Colonic mucosa (tissue), 4 donors: Measurements from ENCODE around the gene IHH. TPM values are rescaled to one million over a fixed set of nuclear protein-coding genes. Genes with fewer than 3 reads are reported as not detected.

Experiments
- DNase-seq: peaks from one replicate; pipeline ENCODE4 v3.0.0-alpha.2; 2020
- H3K27ac ChIP-seq: fragments of 200-600 bp; one replicate; pipeline ENCODE4 v1.8.0; 2021
- H3K27me3 ChIP-seq: fragments of 200-600 bp; one replicate; pipeline ENCODE4 v1.8.0; 2021
- H3K36me3 ChIP-seq: fragments of 200-600 bp; one replicate; pipeline ENCODE4 v1.8.0; 2021
- H3K4me1 ChIP-seq: fragments of 200-600 bp; one replicate; pipeline ENCODE4 v1.8.0; 2021; ENCODE audit warnings: mild to moderate bottlenecking
- H3K4me3 ChIP-seq: fragments of 200-600 bp; one replicate; pipeline ENCODE4 v1.8.0; 2021
- H3K9ac ChIP-seq, 2 donors: one replicate each; pipeline ENCODE4 v1.7.0; 2013; ENCODE audit warnings: control low read depth in 2 of 2, low read depth in 2 of 2, low read length in 2 of 2
- H3K9me3 ChIP-seq: fragments of 200-600 bp; one replicate; pipeline ENCODE4 v1.8.0; 2021
- intact Hi-C: fragments of 100-400 bp; cut with DNase I; formaldehyde crosslinking; loops from one replicate; pipeline ENCODE4 v1.14.1; 2022
- microRNA-seq: library from miRNA; unstranded; fragments of <30 nt; microRNA quantifications from one replicate; pipeline ENCODE4, GENCODE V29; 2019
- total RNA-seq, 2 donors: library from RNA; stranded (reverse); fragmentation: NEBNext Ultra II Directional in 1 of 2; extraction: Animal tissue kit (Norgen Biotek cat#: 25700) in 1 of 2; gene quantifications; one replicate each; pipeline ENCODE4 v1.2.1, GENCODE V29; 2021
- TF ChIP-seq, protein P1 (sequence below): fragments of 200-600 bp; IDR thresholded peaks from one replicate; pipeline ENCODE4 v1.8.0; 2022; ENCODE audit warnings: antibody characterized with exemption, mild to moderate bottlenecking
- donor health status: healthy.
- donor health status: DM: no; HTN: no; CAD: no.
- donor health status: DM: no; HTN: no; CAD: no.

Gene IHH
- total RNA-seq, 2 donors from 2014 or later: 82.2 to 103 TPM

- no peak overlapping the region for H3K9ac ChIP-seq
- no peaks in the 10 kb centered on the region for H3K9me3 ChIP-seq
- no peak for DNase-seq
- no peak overlapping the region for H3K4me3 ChIP-seq
- H3K36me3 ChIP-seq: no peaks in the 10 kb centered on the region
- H3K27ac ChIP-seq: no peak overlapping the region
- TF ChIP-seq, protein P1, sequence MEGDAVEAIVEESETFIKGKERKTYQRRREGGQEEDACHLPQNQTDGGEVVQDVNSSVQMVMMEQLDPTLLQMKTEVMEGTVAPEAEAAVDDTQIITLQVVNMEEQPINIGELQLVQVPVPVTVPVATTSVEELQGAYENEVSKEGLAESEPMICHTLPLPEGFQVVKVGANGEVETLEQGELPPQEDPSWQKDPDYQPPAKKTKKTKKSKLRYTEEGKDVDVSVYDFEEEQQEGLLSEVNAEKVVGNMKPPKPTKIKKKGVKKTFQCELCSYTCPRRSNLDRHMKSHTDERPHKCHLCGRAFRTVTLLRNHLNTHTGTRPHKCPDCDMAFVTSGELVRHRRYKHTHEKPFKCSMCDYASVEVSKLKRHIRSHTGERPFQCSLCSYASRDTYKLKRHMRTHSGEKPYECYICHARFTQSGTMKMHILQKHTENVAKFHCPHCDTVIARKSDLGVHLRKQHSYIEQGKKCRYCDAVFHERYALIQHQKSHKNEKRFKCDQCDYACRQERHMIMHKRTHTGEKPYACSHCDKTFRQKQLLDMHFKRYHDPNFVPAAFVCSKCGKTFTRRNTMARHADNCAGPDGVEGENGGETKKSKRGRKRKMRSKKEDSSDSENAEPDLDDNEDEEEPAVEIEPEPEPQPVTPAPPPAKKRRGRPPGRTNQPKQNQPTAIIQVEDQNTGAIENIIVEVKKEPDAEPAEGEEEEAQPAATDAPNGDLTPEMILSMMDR: peak; percentile 28
- H3K4me1 ChIP-seq: no peaks in the 10 kb centered on the region
- no peaks in the 10 kb centered on the region for H3K27me3 ChIP-seq
- intact Hi-C loops: no loop called here
Observed at GRCh38 chr2:219010162-219010756, 50.5 kb downstream of the IHH start.

DNA sequence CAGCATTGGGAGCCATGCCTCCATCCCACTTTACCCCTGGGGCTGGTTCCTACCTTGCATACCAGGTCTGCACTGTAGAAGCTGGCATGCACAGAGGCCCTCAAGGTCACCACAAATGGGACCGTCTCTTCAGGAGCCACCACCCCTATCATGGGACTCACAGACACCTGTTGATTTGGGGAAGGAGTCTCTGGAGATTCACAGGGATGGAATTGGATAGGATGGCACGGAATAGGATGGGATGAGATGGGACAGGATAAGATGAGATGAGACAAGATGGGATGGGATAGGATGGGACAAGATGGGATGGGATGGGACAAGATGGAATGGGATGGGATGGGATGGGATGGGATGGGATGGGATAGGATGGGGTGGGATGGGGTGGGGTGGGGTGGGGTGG, 51.4 kb downstream of the IHH start:
- no peaks in the 10 kb centered on the region for H3K27me3 ChIP-seq
- DNase-seq: no peak

More for the DNA sequence above, 51.4 kb downstream of the IHH start:
- H3K9ac ChIP-seq: no peak overlapping the region
- H3K27ac ChIP-seq: no peak overlapping the region
- H3K36me3 ChIP-seq: no peaks in the 10 kb centered on the region
- intact Hi-C loops: no loop called here
- no peaks in the 10 kb centered on the region for H3K9me3 ChIP-seq
- TF ChIP-seq, protein P1: no peak
- H3K4me1 ChIP-seq: no peaks in the 10 kb centered on the region
- no peak overlapping the region for H3K4me3 ChIP-seq

Small RNA genes lying within 50 kb of the gene (microRNA-seq; reads per million reads assigned to microRNA genes)
- 43.0 reads per million, percentile 40 among the genes with 10 or more reads in this experiment for gene MIR3131

Other genes starting within 250 kb of the IHH start
- not detected for gene PRKAG3, start 229.1 kb downstream of the IHH start, total RNA-seq
- gene WNT6, start 201.1 kb downstream of the IHH start, total RNA-seq: under 1 TPM; 0.25 to 0.37 TPM
- gene WNT10A, start 180.1 kb downstream of the IHH start, total RNA-seq: under 1 TPM; 0.44 to 0.61 TPM
- gene CDK5R2, start 101.3 kb downstream of the IHH start, total RNA-seq: under 1 TPM; 0.30 to 0.56 TPM
- 1 to 10 TPM; 2.9 to 6.5 TPM for gene FEV, start 75.7 kb downstream of the IHH start, total RNA-seq
- gene CRYBA2, start 67.5 kb downstream of the IHH start, total RNA-seq: 1 to 10 TPM; 3.4 to 5.5 TPM
- gene CFAP65, start 19.4 kb downstream of the IHH start, total RNA-seq: 1 to 10 TPM in 1 of 2 donors, under 1 TPM in 1; 0.05 to 1.6 TPM
- 10 to 100 TPM; 30.7 to 51.1 TPM for gene NHEJ1, start 99.9 kb upstream of the IHH start, total RNA-seq
- 10 to 100 TPM in 1 of 2 donors, 1 to 10 TPM in 1; 4.7 to 13.8 TPM for gene SLC23A3, start 109.1 kb upstream of the IHH start, total RNA-seq
- 10 to 100 TPM; 80.7 to 98.2 TPM for gene CNPPD1, start 116.0 kb upstream of the IHH start, total RNA-seq
- gene RETREG2, start 117.4 kb upstream of the IHH start, total RNA-seq: 100 to 1,000 TPM in 1 of 2 donors, 10 to 100 TPM in 1; 94.4 to 116 TPM
- 10 to 100 TPM; 65.5 to 74.6 TPM for gene ZFAND2B, start 145.9 kb upstream of the IHH start, total RNA-seq
- gene ABCB6, start 158.0 kb upstream of the IHH start, total RNA-seq: 10 to 100 TPM; 16.9 to 27.1 TPM
- gene ATG9A, start 168.7 kb upstream of the IHH start, total RNA-seq: 10 to 100 TPM; 56.4 to 63.8 TPM
- gene ANKZF1, start 168.9 kb upstream of the IHH start, total RNA-seq: 10 to 100 TPM; 56.7 to 67.1 TPM
- 1 to 10 TPM; 2.1 to 2.5 TPM for gene GLB1L, start 184.5 kb upstream of the IHH start, total RNA-seq
- 10 to 100 TPM; 30.1 to 35.8 TPM for gene STK16, start 184.6 kb upstream of the IHH start, total RNA-seq
- not detected for gene TUBA4B, start 192.3 kb upstream of the IHH start, total RNA-seq
- gene TUBA4A, start 193.0 kb upstream of the IHH start, total RNA-seq: 100 to 1,000 TPM in 1 of 2 donors, 10 to 100 TPM in 1; 68.4 to 149 TPM
- 10 to 100 TPM; 65.8 to 71.1 TPM for gene DNAJB2, start 218.4 kb upstream of the IHH start, total RNA-seq
- gene PTPRN, start 248.5 kb upstream of the IHH start, total RNA-seq: 1 to 10 TPM; 1.9 to 2.0 TPM